GM19240 (cell line): Measurements from ENCODE around the gene GPR15.

Source experiments
- DNase-seq: peaks from one replicate; pipeline ENCODE4 v3.0.0; 2011; ENCODE audit warnings: low spot score; ENCODE audit not compliant: insufficient read length

Gene GPR15

DNA sequence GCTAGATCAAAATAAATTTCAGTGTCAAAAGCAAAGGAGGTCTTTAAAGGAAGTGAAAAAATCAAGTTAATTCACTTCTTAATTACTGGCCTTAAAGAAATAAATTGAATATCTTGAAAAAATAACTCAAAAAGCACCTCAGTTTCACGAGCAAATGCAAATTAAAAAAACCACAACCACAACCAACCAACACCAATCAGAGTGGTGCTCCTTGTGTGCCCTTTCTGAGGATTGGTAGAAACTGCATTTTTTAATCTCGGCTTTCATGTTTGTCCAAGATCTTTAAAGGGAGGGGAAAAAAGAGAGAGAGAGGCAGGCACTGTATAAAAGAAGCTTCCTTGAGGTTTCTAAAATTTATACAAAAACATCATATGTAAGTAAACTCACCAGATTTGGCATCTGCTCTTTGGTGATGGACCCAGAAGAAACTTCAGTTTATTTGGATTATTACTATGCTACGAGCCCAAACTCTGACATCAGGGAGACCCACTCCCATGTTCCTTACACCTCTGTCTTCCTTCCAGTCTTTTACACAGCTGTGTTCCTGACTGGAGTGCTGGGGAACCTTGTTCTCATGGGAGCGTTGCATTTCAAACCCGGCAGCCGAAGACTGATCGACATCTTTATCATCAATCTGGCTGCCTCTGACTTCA lies at the start of gene GPR15:
TSS of gene GPR15 (plus strand) at position 357 of the 653 bp plus-strand sequence. CDS start at position 413, 56 bp downstream.
- DNase-seq = no peak

- DNase-seq = no peak
Measured at GRCh38 chr3:98482717-98483482, 48.9 kb upstream of the GPR15 start.

- no peak for DNase-seq
Measured at GRCh38 chr3:98483626-98484025, 48.2 kb upstream of the GPR15 start.

DNA sequence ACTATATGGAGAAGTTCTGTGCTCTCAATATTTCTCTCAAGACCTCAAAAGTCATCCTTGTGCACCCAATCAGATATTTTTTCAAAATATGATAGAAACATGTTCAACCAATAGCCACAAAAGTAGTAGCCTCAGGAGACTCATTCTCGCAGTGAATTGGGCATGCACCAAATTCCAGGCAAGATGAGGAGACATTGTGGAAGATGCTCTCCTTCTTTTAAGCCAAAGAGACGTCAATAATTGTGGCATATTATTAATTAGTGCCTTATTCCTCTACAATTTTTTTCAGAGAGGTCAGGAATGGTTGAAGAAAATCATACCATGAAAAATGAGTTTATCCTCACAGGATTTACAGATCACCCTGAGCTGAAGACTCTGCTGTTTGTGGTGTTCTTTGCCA lies 34.4 kb upstream of the GPR15 start, which contains the start of gene OR5K2:
TSS of gene OR5K2 (plus strand) at position 301 of the 400 bp plus-strand sequence. CDS start at position 301, 0 bp downstream.
- no peak for DNase-seq

GRCh38 chr3:98500019-98500418 lies 31.8 kb upstream of the GPR15 start:
- no peak for DNase-seq

DNA sequence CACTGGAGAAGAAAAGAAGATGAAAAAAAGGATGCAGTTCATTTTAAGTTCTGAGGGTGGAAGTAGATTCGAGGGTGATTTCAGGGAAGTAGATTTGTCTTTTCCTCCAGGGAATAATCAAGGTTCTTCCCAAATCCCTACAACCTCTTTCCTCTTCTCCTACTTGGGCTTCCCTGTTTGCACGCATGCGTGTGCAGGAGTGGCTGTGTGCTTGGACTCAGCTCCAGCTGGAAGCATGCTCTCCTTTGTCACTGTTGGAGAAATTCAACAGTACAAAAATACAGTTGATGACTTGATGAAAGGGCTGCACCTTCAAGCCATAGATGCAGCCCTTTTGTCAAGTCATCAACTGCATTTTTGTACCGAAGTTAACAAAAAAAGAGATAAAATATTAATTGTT lies 30.5 kb upstream of the GPR15 start:
- no peak for DNase-seq

GRCh38 chr3:98501863-98502576 lies 29.8 kb upstream of the GPR15 start:
- DNase-seq = no peak

GRCh38 chr3:98504539-98504938 lies 27.2 kb upstream of the GPR15 start:
- no peak for DNase-seq

GRCh38 chr3:98508582-98508981 lies 23.2 kb upstream of the GPR15 start:
- DNase-seq = no peak

- no peak for DNase-seq
Measured at GRCh38 chr3:98512576-98512975, 19.2 kb upstream of the GPR15 start.

GRCh38 chr3:98513091-98513511 lies 18.7 kb upstream of the GPR15 start:
- DNase-seq = no peak

- no peak for DNase-seq
Measured at GRCh38 chr3:98513736-98514135, 18.0 kb upstream of the GPR15 start.

- DNase-seq = no peak
Measured at GRCh38 chr3:98514948-98515347, 16.8 kb upstream of the GPR15 start.

DNA sequence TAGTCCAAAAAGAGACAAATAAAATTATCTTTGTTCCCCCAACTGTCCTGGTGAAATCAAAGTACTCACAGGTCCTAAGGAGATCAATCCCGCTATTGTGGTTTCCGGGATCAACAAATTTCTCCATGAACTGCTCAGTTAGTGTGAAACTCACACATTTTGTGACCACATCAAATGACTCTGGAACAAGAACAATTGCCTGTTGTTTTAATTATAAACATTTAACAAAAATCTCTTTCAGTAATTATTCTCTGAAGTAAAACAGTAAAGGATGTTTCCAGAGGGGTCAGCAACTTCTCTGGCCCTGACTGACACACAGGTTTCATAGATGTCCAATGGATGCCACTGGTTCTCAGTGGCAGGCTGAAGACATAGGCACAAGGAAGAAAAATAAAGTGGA lies 13.0 kb upstream of the GPR15 start:
- no peak for DNase-seq

- no peak for DNase-seq
Measured at GRCh38 chr3:98519351-98519750, 12.4 kb upstream of the GPR15 start.

- no peak for DNase-seq
Measured at GRCh38 chr3:98521897-98522543, 9.8 kb upstream of the GPR15 start.

DNA sequence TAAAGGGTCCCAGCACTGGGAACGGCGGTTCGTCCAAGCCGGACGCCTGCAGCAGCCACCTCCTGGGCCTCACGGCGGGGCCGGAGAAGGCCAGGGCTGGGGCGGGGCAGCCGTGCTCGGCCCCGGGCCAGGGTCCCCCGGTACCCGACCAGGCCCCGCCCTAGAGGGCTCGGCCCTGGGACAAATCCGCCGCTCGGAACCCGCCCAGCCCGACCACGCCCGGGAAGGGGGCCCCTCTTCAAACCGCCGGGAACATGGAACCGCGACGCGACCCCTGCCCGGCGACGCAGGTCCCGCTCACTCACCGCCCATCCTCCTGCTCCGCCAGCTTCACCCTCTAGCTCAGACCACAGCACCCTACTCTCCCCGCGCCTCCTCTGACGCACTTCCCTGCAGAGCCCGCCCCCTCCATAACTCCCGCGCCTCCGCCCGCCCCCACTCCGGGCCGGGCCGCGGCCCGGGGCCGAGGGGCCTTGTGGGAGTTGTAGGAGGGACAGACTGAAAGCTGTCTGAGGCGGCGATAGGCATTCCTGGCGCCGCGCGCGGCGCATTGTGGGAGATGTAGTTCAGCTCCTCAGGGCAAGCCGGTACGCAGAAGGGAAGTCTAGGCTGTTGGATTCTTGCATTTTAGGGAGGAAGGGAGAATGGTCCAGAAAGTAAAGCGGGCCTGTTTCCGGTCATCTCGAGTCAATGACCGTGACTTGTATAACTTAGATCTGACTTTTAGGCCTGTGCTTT lies 9.1 kb upstream of the GPR15 start, which contains the start of gene CLDND1:
TSS of gene CLDND1 (minus strand) at position 359 of the 738 bp plus-strand sequence. CDS start 1,478 bp downstream, outside the sequence.
- peak; percentile 55 for DNase-seq

GRCh38 chr3:98525494-98525893 lies 6.3 kb upstream of the GPR15 start:
- DNase-seq = no peak

DNA sequence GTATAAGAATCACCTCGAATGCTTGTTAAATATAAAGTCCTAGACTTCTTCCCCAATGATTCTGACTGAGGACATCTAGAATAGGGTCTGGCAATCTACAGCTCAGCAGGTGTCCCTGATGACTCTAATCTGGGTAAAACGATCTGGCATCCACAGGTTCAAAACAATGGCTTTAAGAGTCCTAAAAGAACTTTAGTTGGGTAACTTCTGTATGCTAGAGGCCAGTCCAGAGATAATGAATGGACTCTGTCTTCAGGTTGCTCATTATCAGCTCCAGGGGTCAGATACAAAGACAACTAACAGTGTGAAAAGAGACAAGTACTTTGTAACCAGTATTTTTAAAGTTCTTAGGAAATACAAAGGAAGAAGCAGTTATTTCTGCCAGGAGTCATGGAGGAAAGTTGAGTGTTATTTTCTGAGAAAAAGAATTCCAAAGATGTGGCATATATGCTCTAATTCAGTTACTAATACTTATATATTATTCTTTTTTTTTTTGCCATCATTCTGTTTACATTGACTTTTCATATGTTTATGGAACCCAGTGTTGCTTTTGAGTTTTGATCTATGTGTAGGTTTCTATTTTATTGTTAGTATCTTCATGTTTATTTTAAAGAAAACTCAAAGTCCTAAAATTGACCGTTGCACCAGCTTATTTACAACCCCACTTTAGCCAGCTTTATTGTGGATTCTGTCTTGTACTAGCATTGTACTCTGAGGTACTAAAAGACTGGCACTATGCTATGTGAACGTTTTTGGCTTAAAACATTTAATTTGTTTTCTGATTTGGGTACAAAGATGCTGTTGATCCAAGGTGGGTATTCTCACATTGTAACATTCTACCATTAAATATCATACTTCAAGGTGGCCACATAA lies 3.1 kb upstream of the GPR15 start:
- DNase-seq = no peak
